MM.1S (cell line): Measurements from ENCODE around the gene TUBGCP6.

Experiments
- CTCF ChIP-seq: fragments of 300-600 bp; sonication (generic); IDR thresholded peaks from 2 replicates; pipeline ENCODE4 v1.5.1; 2016; ENCODE audit warnings: antibody characterized with exemption, low read length, mixed read lengths
- EZH2 ChIP-seq: fragments of 300-600 bp; sonication (generic); optimal IDR thresholded peaks from 2 replicates; pipeline ENCODE3; 2017; ENCODE audit warnings: low read depth, mild to moderate bottlenecking, antibody characterized with exemption, low read length, mixed read lengths
- EZH2phosphoT487 ChIP-seq: fragments of 300-600 bp; sonication (generic); IDR thresholded peaks from 2 replicates; pipeline ENCODE4 v1.6.1; 2018; ENCODE audit warnings: antibody characterized with exemption, low read length

GRCh38 chr22:50218153-50218995 is 26.4 kb downstream of the TUBGCP6 start:
- TF ChIP-seq CTCF (no peak), EZH2phosphoT487 (no peak), EZH2 (no peak)
